Measurements from ENCODE around the gene HRH2. TPM values are rescaled to one million over a fixed set of nuclear protein-coding genes. Genes with fewer than 3 reads are reported as not detected.

Gene HRH2
- total RNA-seq, 1 donor from 2014 or later = 0.26 TPM

DNA sequence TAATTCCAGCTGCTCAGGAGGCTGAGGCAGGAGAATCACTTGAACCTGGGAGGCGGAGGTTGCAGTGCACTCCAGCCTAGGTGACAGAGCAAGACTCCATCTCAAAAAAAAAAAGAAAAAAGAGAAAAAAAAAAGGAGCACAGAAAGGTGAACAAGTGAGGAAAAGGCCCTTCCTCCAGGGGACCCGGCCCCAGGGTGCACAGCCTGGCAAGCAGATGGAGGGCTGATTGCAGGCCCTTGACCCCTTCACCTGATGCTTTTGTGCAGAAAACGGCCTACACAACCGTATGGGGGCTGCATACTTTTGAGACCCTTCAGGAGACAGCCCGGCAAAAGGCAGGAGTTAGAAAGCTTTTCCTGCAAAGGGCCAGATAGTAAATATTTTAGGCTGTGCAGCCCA, 33.9 kb downstream of the HRH2 start:
- DNase-seq (ENCODE audit: low read depth, low spot score) = no peak

DNA sequence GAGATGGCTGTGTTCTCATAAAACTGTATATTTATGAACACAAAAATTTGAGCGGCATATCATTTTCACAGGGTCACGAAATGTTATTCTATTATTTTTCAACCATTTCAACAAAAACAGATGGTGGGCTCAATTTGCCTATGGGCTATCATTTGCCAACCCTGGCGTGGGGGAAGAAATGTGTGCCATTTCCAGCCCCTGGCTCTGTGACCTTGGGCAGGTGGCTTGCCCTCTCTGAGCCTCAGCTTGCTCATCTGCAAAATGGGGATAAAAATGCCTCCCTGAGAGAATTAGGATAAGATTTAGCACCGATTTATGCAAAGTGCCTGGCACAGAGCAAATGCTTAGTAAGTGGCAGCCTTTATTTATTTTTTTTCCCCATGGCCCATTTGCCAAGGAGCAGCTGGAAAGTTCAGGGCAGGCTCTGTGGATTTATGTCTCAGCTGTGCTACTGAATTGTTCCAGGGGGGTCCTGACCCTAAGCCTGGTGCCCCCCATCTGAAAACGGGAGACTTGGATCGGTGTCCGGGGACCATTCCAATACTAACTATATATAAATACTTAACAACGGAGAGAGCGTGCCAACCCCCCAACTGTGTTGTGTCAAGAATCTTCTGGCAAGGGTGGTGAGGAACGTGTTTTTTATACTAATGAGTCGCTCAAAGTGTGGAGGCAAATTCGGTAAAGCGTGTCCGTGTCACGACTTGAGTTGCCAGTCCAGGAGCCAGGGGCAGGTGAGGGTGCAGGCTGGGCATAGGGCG, 34.5 kb downstream of the HRH2 start:
- DNase-seq (ENCODE audit: low read depth, low spot score) = no peak

DNA sequence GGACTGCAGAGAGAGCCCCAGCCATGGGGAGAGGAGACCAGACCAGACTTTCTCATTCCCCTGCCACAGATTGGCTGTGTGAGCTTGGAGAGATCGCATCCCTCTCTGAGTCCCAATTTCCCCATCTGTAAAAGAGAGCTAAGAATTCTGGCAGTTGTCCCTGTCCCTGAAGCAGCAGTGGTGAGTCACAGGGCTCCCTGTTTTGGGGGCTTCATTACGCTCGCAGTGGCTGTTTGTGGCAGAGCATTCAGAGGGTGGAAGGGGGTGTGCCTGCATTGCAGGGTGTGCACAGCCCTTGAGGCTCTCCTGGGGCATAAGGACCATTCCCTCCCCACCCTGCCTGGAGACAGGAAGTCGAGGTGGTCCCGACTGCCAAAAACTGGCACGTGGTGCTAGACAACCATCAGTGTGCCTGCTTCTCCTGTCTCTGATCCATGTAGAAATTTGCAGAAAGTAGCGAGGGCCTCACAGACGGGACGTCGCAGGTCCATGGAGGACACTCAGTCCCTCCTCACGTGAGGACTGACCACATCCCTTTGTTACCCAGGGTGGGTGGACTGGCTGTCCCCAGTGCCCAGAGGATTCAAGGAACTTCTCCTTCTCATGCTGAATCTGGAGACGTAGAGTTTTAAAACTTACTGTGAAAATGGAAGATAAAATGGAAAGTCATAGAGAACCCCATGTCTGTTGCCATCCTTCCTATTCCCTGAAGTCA, 35.3 kb downstream of the HRH2 start:
- DNase-seq (ENCODE audit: low read depth, low spot score) = no peak

DNA sequence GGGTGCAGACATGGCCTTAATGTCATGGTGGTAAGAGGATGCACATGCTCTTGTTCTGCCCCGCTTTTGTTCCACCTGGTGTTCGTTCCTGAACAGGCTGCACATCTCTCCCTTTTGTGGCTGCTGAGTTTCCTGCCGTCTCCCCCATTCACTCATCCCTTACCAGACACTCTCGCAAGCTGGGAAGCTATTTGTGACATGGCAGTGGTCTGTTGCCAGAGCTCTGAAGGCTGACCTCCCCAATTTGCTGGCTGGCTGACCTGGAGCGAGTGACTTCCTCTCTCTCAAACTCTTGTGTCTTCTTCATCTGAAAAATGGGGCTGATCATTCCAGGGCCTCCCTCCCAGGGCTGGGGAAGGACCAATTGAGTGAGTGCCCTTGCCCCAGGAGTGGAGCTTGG, 35.9 kb downstream of the HRH2 start:
- no peak for DNase-seq (ENCODE audit: low read depth, low spot score)

DNA sequence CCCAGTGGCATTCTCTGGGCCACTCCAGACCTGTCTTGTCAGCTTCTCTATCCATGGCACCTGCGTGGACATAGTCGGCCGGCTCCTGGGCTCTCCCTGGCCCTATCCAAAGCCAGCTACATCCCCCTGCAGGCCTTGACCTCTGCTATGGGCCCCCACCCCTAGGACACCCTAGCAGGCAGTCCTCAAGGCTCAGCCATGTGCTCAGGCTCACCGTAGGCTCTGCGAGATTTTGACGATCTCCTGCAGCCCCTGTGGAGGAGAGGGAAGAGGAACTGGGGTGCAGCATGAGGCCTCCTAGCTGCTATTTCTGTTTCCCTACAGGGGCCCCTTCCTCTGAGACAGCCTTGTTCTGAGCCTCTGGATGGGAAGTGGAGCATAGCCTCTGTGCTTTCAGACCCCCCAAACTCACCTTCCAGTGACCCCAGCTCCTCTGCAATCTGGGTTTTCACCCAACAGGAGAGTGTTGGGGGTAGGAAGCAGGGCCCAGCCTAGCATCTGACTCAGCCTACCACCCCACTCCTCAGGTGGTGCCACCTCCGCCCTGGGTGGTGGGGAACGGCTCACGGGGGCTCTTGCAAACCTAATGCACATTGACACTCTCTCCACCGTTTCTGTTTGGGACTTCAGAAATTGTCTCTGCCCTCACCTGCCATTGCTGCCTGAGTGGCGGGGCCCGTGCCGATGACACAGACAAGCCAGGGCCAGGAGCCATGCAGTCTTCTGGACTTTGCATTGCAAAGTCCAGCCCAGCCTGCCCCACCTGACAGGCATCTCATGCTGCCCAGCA, 36.7 kb downstream of the HRH2 start:
- DNase-seq (ENCODE audit: low read depth, low spot score) = no peak

DNA sequence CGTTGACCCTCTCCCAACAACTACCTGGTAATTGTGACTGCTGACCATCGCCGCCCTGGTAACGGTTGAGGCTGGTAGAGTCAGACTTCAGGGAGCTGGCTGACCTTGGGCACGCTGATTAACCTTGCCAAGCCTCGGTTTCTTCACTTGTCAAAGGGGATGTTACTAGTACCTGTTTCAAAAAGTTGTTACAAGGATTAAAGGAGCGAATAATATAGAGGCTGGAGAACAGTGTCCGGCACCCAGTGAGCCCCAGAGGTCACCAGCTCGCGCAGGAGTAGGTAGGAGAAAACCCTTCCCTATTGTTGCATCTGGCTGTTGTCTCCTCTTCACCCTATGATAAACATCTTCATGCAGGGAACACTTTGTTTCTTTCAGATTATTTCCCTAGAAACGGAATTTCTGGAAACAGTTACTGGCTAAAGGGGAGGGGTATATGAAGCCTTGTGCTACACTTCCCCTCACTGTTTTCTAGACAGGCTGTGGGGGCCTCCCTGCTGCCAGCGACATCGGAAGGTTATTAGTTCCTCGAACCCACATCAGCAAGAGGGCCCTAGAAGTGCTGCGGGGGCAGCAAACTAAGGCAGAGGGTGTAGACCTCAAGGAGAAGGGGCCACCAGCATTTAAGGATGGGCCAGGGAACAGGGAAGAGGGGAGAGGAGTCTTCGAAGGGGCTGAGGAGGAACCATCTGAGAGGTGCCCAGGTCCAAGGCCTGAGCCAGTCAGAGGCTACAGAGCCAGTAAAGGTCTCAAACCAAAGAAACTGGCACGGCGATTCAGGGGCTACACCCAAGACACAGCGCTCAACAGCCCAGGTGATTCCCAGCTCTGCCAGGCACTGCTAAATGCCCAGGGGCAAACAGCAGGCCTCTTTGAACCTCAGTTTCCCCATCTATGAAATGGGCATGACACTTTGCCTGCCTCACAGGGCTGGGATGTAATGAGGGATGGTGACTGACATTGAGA, 37.6 kb downstream of the HRH2 start:
- no peak for DNase-seq (ENCODE audit: low read depth, low spot score)

DNA sequence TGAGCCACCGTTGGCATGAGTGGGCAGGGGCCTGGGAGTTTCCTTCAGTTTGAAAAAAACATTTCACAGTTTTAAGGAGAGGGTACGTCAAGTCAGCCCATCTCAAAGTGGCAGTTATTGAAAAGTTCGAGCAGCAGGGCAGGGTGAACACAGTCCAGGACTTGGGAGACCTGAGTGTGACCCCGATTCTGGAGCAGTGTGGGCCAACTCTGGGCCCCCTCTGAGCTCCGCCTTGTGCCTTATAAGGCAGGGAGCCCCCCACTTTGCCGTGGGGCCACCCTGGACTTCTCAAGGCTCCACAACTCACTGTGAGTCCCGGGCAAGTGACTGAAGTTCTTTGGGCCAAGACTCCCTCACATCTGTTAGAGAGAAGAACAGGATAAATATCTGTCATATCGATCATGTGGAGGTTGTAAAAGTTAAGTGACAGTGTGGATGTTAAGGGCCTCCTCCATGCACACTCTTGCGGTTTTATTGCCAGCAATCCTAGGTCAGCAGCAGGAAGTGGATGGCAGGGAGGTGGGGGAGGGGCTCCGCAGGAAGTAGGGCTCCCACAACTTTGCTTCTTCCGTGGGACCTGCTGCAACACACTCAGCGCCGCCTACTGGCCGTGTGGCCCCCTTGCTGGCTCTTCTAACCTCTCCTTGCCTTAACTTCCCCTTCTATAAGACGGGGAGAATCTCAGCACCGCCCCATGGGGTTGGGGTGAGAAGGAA, 38.4 kb downstream of the HRH2 start:
- no peak for DNase-seq (ENCODE audit: low read depth, low spot score)

DNA sequence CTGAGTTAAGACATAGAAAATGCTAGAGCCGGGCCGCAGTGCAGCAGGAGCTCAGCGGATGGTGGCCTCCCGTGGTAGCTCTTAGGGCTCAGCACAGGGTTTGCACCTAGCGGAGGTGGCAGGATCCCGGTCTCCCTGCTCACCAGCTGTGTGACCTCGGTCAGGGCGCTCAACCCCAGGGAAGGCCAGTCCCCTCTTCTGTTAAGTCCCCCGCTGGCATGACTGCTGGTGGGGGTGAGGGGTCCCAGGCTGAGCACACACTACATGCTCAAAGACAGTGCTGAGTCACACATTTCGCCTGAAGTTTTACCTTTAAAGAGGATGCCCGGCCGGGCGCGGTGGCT, 39.0 kb downstream of the HRH2 start:
- no peak for DNase-seq (ENCODE audit: low read depth, low spot score)

DNA sequence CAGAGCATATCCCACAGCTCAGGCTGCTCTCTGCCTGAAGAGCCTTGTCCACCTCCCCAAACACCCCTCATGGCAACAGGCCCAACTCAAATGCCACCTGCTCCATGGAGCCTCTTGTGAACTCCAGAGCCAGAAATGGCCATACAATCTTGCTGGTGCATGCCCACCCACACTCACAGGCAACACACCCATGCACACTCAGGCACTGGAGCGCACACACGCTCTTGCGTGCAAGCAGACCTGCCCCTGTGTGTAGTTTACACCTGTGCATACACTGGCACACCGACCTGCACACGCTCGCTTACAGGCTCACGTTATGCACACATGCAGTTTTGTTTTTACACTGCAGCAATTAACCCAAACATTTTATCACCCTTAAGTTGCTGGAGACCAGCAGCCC, 40.0 kb downstream of the HRH2 start:
- no peak for DNase-seq (ENCODE audit: low read depth, low spot score)

DNA sequence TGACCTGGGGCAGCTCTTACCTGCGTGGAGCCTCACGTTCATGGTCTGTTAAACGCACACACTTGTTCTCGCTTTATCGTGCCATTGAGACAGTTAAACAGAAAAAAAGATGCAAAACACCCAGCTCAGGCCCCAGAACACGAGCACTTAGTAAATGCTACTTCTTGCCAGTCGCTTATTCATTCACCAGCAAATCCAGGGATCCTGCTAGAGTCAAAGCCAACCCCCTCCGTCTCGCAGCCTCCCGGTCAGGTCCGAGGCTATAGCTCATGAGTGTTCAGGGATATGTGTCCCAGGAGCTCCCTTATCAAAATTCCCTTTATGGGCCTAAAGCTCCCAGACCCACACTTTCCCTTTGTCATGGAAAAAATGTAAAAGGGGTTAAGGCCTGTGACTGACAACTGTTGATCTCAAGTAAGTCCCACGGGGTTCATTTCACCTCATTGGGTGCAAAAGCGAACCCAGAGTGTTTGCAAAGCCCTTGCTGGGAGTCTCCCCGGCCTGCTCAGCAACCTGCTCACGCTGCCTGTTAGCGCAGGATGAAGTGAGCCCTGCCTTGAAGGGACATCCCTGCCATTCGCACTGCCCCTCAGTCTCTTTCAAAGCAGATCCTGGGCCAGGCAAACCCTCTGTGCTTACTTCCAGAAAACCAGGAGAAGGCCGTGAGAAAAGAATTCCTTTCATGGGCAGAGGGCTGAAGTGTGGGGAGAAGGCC, 40.7 kb downstream of the HRH2 start:
- no peak for DNase-seq (ENCODE audit: low read depth, low spot score)

DNA sequence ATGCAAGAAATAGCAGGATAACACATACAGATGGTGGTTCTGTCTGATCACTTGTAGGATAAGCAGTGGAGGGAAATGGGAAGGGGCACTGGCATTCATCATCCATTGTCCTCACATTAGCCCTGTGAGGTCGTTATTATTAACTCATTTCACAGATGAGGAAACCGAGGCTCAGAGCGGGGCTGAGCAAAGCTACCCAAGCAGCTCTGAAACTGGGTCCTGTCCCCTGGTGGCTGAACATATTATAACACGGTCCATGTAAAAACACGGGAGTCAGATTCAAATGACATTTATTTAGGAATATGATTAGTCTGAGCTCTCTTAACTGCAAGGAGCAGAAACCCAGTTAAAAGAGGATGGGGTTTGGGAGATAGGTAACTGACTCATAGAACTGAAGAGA, 43.1 kb downstream of the HRH2 start:
- DNase-seq (ENCODE audit: low read depth, low spot score) = no peak

DNA sequence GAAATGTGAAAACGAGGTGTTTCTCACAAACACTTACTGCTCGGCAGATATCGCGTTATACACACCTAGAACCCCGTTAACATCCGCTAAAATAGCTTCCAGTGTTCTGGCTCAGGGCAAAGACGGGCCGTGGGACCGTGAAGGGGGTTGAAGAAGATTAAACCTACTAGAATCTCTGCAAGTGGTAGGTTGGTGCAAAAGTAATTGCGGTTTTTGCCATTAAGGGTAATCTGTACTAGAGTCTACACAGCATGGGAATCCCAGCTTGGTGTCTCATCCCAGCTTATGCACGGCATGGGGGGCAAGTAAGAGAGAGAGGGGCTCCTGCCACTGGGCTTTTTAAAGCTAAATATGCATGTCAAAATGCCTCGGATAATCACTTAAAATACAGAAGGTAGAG, 43.9 kb downstream of the HRH2 start:
- DNase-seq (ENCODE audit: low read depth, low spot score) = no peak

DNA sequence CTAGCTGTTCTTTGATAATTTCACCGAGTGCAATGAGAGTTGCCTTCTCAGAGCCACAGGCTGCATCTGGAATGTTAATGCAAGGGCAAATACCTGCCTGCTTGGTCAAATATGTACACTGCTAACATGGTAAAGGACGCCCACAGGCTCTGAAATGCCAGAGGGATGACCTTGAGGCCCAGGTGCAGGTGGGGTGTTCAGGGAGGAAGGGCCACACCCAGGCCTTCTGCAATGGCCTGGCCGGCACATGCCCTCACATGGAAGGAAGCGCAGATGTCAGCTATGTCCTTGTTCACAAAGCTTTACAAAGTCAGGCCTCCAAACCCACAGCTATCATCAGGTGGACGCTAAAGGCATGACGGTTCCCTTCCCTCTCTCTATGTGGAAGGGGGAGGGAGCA, 48.6 kb downstream of the HRH2 start:
- no peak for DNase-seq (ENCODE audit: low read depth, low spot score)

DNA sequence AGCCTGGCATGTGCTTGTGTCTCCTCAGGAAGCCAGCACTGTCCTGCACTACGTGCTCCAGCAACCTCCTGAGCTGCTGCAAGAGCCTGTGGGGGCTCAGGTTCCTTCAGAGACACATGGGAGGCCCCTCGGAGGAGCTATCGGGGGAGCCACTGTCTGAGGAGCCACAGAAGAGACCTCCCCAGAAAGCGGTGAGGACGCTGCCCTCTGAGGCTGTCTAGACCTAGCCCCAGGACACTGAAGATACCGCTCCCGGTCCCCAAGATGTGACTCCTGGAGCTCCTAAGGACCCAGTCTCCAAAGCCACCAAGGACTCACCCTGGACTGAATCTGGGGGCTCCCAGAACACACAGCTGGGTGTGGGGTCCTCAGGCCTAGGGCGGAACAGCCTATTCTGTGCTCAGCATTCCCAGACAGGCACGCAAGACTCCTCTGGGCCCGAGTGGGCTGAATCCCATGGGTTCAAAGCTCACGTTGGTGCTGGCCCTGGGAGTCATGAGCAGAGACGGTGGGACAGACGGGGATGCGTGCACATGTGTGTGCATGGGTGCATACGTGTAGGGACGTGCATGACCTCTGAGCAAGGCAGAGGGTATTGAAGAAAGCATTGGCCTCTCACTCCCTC, 50.0 kb downstream of the HRH2 start:
- DNase-seq (ENCODE audit: low read depth, low spot score) = no peak

DNA sequence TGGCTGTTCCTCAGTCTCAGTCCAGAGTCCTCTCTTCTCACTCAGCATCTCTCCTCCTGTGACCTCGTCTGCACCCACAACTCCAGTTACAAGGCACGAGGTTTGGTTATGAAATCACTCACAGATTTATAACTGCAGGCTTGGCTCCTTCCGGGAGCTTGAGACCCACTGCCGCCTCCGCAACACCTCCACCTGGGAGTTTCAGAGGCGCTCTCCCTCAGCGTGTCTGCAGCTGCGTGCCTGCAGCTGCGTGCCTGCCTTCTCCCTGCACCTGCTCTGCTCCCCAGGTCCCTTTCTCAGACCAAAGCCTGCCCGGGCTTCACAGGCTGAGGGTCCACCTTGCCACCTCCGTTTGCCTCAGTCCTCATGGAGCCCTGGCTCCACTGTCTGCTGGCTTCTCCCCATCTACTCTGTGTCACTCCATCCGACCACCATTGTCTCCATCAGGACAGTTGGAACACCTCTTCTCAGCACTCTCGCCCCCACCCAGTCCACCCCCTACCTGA, 51.5 kb downstream of the HRH2 start:
- no peak for DNase-seq (ENCODE audit: low read depth, low spot score)

DNA sequence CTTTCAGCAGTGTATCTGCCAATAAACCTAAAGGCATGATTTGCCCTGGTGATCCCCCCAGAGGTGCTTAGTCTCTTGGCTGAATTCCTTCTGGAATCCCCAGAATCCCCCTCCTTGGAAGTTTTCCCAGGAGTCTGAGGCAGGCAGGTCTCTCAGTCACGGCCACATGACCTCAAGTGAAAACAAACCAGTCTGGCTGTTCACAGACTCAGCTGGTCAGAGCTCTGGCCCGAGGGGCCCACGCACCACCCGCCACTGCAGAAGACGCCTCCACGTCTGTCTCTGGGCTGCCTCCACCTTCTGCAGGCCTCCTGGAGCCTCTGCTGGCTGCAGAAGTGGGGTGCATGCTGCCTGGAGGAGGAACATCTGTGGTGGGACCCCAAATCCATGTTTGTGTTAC, 52.5 kb downstream of the HRH2 start:
- no peak for DNase-seq (ENCODE audit: low read depth, low spot score)

DNA sequence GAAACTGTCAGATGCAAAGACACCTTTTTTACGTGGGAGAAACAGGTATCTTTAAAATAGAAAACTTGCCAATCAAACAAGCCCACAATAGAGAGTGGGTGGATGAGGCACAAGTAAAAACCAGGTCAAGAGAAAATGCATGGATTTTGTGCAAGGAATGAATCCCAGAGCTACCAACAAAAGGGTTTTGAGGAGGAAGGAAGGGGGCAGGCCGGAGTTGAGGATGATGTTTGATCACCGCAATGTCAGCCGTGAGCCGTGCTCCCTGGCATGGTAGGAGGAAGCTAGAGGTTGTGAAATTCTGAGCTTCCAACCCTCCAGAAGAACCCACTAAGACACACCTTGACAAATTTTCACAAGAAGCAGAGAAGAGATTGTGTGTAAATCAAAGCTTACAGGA, 53.2 kb downstream of the HRH2 start:
- DNase-seq (ENCODE audit: low read depth, low spot score) = no peak

DNA sequence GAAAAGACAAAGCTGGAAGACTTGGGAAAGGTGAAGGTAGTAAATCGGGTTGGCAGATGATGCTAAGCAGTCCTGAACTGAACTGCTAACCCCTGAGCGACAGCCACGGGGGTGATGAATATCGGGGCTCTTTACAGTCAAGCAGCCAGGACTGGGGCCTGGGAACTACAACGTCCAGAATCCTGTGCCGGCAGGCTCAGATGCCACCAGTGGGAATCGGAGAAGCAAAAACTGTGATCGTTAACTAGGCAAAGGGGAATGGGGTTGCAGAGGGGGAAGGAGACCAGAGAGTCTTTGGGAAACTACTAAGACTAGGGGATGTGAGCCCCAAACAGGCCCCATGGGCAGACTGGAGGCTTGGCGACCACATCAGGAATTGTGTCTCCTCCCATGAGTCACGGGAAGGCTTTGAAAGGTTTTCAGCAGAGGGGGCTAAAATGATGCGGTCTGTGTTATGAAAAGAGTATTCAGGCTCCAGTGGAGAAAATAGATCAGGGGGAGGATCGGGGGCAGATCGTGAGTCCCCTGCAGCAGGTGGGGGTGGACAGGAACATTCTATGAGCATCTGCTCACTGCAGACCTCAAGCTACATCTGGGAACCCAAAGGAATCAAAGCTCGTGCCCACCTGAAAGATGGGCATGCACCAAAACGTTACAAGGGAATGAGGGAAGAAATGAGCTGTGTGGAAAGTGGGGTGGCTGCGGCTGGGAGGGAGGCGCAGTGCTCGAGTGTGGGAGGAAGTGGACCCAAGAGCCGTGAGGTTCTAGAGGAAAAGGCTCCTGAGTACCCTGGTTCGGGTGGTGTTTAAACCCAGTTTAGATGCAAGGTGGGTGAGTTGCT, 53.8 kb downstream of the HRH2 start:
- DNase-seq (ENCODE audit: low read depth, low spot score) = no peak

DNA sequence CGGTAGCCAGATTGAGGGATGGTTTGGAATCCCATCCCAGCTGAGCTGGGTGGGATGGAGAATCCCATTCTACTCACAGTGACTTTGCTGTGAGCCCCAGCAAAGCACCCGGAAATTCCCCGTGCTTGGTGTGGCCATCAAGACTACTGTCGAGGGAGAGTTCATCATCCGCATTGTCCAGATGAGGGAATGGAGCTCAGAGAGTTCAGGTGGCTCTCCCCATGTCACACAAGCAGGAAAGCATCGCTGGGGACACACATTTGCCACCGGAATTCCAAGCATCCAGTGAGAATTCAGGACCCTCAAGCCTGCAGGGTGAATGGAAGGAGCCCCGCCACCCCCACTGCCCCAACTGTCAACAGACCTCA, 54.4 kb downstream of the HRH2 start:
- no peak for DNase-seq (ENCODE audit: low read depth, low spot score)

All from pulmonary artery endothelial cell (primary cell).